HG02798 (cell line): Measurements from ENCODE around the gene LZIC.
A peak's percentile ranks its signal among the peaks of the same experiment; 100 is the strongest.
"Not testable (repeated sequence)": the region's sequence is repeated elsewhere in the genome, so short reads cannot be mapped to it uniquely, and the experiment has no call there.

ENCODE experiments used
- ATAC-seq: cut with Tn5 transposase; IDR thresholded peaks from one replicate; pipeline ENCODE4 v1.9.1; 2021; ENCODE audit warnings: mild to moderate bottlenecking; ENCODE audit not compliant: unreplicated experiment, poor library complexity

LZIC gene

GRCh38 chr1:9942939-9943788 lies at the start of gene LZIC, which contains the start of gene NMNAT1:
Gene LZIC, minus strand, starts transcription at chr1:9943391. Its CDS starts 6,772 bp downstream, at chr1:9936619.
Gene NMNAT1, plus strand, starts transcription at chr1:9943475. Its CDS starts 28,599 bp downstream, at chr1:9972074.
- peak; percentile 96 for ATAC-seq

GRCh38 chr1:9992910-9993309 lies 49.7 kb upstream of the LZIC start:
- ATAC-seq = no peak

GRCh38 chr1:9990944-9991343 lies 47.8 kb upstream of the LZIC start:
- ATAC-seq = no peak

GRCh38 chr1:9989773-9990172 lies 46.6 kb upstream of the LZIC start:
- ATAC-seq = no peak

GRCh38 chr1:9985001-9985400 lies 41.8 kb upstream of the LZIC start:
- ATAC-seq = no peak

GRCh38 chr1:9984253-9984652 lies 41.1 kb upstream of the LZIC start:
- ATAC-seq = no peak

- peak; percentile 49 for ATAC-seq
Observed at GRCh38 chr1:9960706-9961562, 17.7 kb upstream of the LZIC start.

- no peak for ATAC-seq
Observed at GRCh38 chr1:9960011-9960410, 16.8 kb upstream of the LZIC start.

GRCh38 chr1:9957726-9958125 lies 14.5 kb upstream of the LZIC start:
- no peak for ATAC-seq

- no peak for ATAC-seq
Observed at GRCh38 chr1:9946315-9946714, 3.1 kb upstream of the LZIC start.

GRCh38 chr1:9942399-9942938 lies 722 bp downstream of the LZIC start:
- peak; percentile 28 for ATAC-seq

GRCh38 chr1:9929431-9930385 lies 13.5 kb downstream of the LZIC start:
- no peak for ATAC-seq

GRCh38 chr1:9927259-9927658 lies 15.9 kb downstream of the LZIC start:
- no peak for ATAC-seq

GRCh38 chr1:9922342-9922741 lies 20.8 kb downstream of the LZIC start:
- no peak for ATAC-seq

- ATAC-seq = no peak
Observed at GRCh38 chr1:9920606-9921005, 22.6 kb downstream of the LZIC start.

- ATAC-seq = no peak
Observed at GRCh38 chr1:9917901-9918300, 25.3 kb downstream of the LZIC start.

GRCh38 chr1:9917495-9917894 lies 25.7 kb downstream of the LZIC start:
- not testable (repeated sequence) for ATAC-seq

- ATAC-seq = no peak
Observed at GRCh38 chr1:9916452-9916851, 26.7 kb downstream of the LZIC start.

GRCh38 chr1:9914610-9914937 lies 28.6 kb downstream of the LZIC start:
- no peak for ATAC-seq
